Endothelial cell of umbilical vein (primary cell): ENCODE measurements around the gene FKBP8. TPM values are rescaled to one million over a fixed set of nuclear protein-coding genes. Genes with fewer than 3 reads are reported as not detected.
A peak's percentile ranks its signal among the peaks of the same experiment; 100 is the strongest.

ENCODE experiments used
- BruUV-seq: library from RNA; stranded (reverse); fragments of 400-500 nt; replicated peaks from 2 replicates; lab custom pipeline; 2021; lab: Mats Ljungman, UMichigan
- CTCF ChIA-PET: fragments of 300-600, 350-600 bp; sonication (Branson Sonifier 250); formaldehyde crosslinking; loops from one replicate; lab custom pipeline; 2021; ENCODE audit warnings: antibody characterized with exemption, inconsistent platforms; lab: Charles Lee
- POLR2A ChIA-PET: fragments of 300-600, 350-600 bp; sonication (Branson Sonifier 250); formaldehyde crosslinking; loops from one replicate; lab custom pipeline; 2021; ENCODE audit warnings: antibody characterized with exemption, inconsistent platforms; lab: Charles Lee
- DNase-seq: peaks from one replicate; pipeline ENCODE4 v3.0.0-alpha.2; 2011; ENCODE audit warnings: low read depth, low spot score
- FAIRE-seq: peaks from 2 replicates; lab custom pipeline; 2011; peaks lifted over from hg19 to GRCh38; lab: Jason Lieb, UNC
- H2AFZ ChIP-seq: 2 replicates; pipeline ENCODE4 v1.6.0; 2012; ENCODE audit warnings: low read depth, low read length, control low read depth, inconsistent platforms
- H3K27ac ChIP-seq: 2 replicates; pipeline ENCODE4 v1.5.1; 2011; ENCODE audit warnings: low read depth, mild to moderate bottlenecking, control low read depth, low read length, moderate library complexity; ENCODE audit not compliant: insufficient read depth
- H3K27me3 ChIP-seq, 2 experiments: 2 replicates each; pipeline versions ENCODE4 v1.6.0 to v1.6.1; 2011; ENCODE audit warnings: low read length in 2 of 2, mixed read lengths in 1 of 2; ENCODE audit not compliant: control insufficient read depth in 2 of 2, insufficient read depth in 2 of 2
- H3K36me3 ChIP-seq, 2 experiments: 2 replicates in 1 of 2; 3 replicates in 1 of 2; pipeline ENCODE4 v1.5.1; 2011; ENCODE audit warnings: low read length in 2 of 2, mild to moderate bottlenecking in 1 of 2, moderate library complexity in 1 of 2; ENCODE audit not compliant: control insufficient read depth in 2 of 2, insufficient read depth in 2 of 2; ENCODE audit errors: extremely low read depth in 1 of 2
- H3K4me1 ChIP-seq: 3 replicates; pipeline ENCODE4 v1.5.1; 2011; ENCODE audit warnings: mild to moderate bottlenecking, low read length; ENCODE audit not compliant: control insufficient read depth, insufficient read depth; ENCODE audit errors: extremely low read depth
- H3K4me2 ChIP-seq: 2 replicates; pipeline ENCODE4 v1.6.1; 2011; ENCODE audit warnings: low read length, control low read depth, mixed read lengths; ENCODE audit not compliant: insufficient read depth
- H3K4me3 ChIP-seq, 3 experiments: fragments of 200-600 bp in 1 of 3; sonication (generic), shearing (Covaris generic) in 1 of 3; replicated peaks in 1 of 3; 2 replicates each; pipeline ENCODE4 v1.5.1; 2011 to 2016; ENCODE audit warnings: control low read depth in 3 of 3, low read length in 3 of 3, mild to moderate bottlenecking in 2 of 3, inconsistent platforms in 1 of 3, low read depth in 1 of 3, moderate library complexity in 1 of 3; ENCODE audit not compliant: insufficient read depth in 1 of 3
- H3K79me2 ChIP-seq: 2 replicates; pipeline ENCODE4 v1.6.0; 2012; ENCODE audit warnings: low read length, inconsistent platforms; ENCODE audit not compliant: control insufficient read depth, insufficient read depth
- H3K9ac ChIP-seq: replicated peaks from 2 replicates; pipeline ENCODE3; 2011; ENCODE audit warnings: low read length, control low read depth; ENCODE audit not compliant: insufficient read depth; ENCODE audit errors: extremely low read depth
- H3K9me1 ChIP-seq: replicated peaks from 3 replicates; pipeline ENCODE4 v1.6.0; 2011; ENCODE audit warnings: mild to moderate bottlenecking, low read length; ENCODE audit not compliant: control insufficient read depth, insufficient read depth; ENCODE audit errors: extremely low read depth
- H3K9me3 ChIP-seq: replicated peaks from 2 replicates; pipeline ENCODE4 v1.5.1; 2012; ENCODE audit warnings: low read length, inconsistent platforms; ENCODE audit not compliant: control insufficient read depth, insufficient read depth
- H4K20me1 ChIP-seq: replicated peaks from 2 replicates; pipeline ENCODE3; 2011; ENCODE audit warnings: mild to moderate bottlenecking, low read length; ENCODE audit not compliant: control insufficient read depth, insufficient read depth; ENCODE audit errors: extremely low read depth
- CTCF ChIP-seq, 2 donors: IDR thresholded peaks; 1 replicate in 1 of 2; 2 replicates in 1 of 2; pipeline ENCODE4 v1.5.1; 2011; ENCODE audit warnings: low read length in 2 of 2, mild to moderate bottlenecking in 2 of 2, moderate library complexity in 2 of 2, control low read depth in 1 of 2, inconsistent platforms in 1 of 2, low read depth in 1 of 2; ENCODE audit not compliant: insufficient read depth in 1 of 2; ENCODE audit errors: extremely low read depth in 1 of 2
- EZH2 ChIP-seq: IDR thresholded peaks from 2 replicates; pipeline ENCODE4 v1.6.1; 2012; ENCODE audit warnings: borderline replicate concordance, low read depth, mild to moderate bottlenecking, moderate library complexity, low read length, inconsistent platforms; ENCODE audit not compliant: severe bottlenecking
- FOS ChIP-seq: IDR thresholded peaks from 2 replicates; pipeline ENCODE4 v1.6.1; 2011; ENCODE audit warnings: mild to moderate bottlenecking, low read length, moderate library complexity, borderline replicate concordance; ENCODE audit not compliant: insufficient read depth
- GATA2 ChIP-seq: IDR thresholded peaks from 2 replicates; pipeline ENCODE4 v1.7.0; 2011; ENCODE audit warnings: low read depth, mild to moderate bottlenecking, moderate library complexity, mixed read lengths, low read length; ENCODE audit not compliant: insufficient read length, insufficient read depth
- JUN ChIP-seq: IDR thresholded peaks from 2 replicates; pipeline ENCODE4 v1.6.1; 2011; ENCODE audit warnings: borderline replicate concordance, low read depth; ENCODE audit not compliant: insufficient read length, insufficient read depth
- MAX ChIP-seq: IDR thresholded peaks from 2 replicates; pipeline ENCODE4 v1.6.1; 2011; ENCODE audit not compliant: insufficient read depth, insufficient read length
- MYC ChIP-seq: IDR thresholded peaks from one replicate; pipeline ENCODE4 v1.6.1; 2011; ENCODE audit warnings: mild to moderate bottlenecking, low read depth, low read length
- POLR2A ChIP-seq: IDR thresholded peaks from 2 replicates; pipeline ENCODE4 v1.6.1; 2012; ENCODE audit warnings: low read depth, mild to moderate bottlenecking, control low read depth, low read length
- POLR2AphosphoS5 ChIP-seq: IDR thresholded peaks from 2 replicates; pipeline ENCODE4 v1.6.1; 2012; ENCODE audit warnings: low read depth, mild to moderate bottlenecking, control low read depth, low read length, moderate library complexity; ENCODE audit not compliant: insufficient read depth
- dilution Hi-C: fragments of 300-500 bp; cut with MboI; formaldehyde crosslinking; loops from one replicate; pipeline ENCODE4 v1.15.0; 2019; ENCODE audit warnings: low sequenced_read_pairs; ENCODE audit not compliant: extremely low pct_ligation_motif_present
- intact Hi-C: fragments of 100-400 bp; cut with micrococcal nuclease; formaldehyde crosslinking; loops from one replicate; pipeline ENCODE4 v1.10.0; 2022
- polyA plus RNA-seq, 4 experiments: library from polyadenylated mRNA; depleted of rRNA in 3 of 4; stranded (reverse) in 3 of 4; unstranded in 1 of 4; fragments of >200 nt; gene quantifications; 2 replicates each; pipeline versions ENCODE4 v1.2.1 to v1.2.3, GENCODE V29; 2011 to 2012; ENCODE audit warnings: missing spikeins in 1 of 4
- total RNA-seq: library from RNA; stranded (reverse); gene quantifications from 2 replicates; pipeline ENCODE4 v1.2.3, GENCODE V29; 2021

The FKBP8 gene
- total and polyA plus RNA-seq, 2 donors (not counting 3 experiments of a cell fraction or from before 2014, with no cell fraction given) = 150 to 173 TPM

GRCh38 chr19:18562086-18562485 is 18.7 kb upstream of the FKBP8 start:
- BruUV-seq = no TSS peak

More at GRCh38 chr19:18562086-18562485, 18.7 kb upstream of the FKBP8 start:
- Histone ChIP-seq H3K27me3 (no peaks in the 10 kb centered on the region), H3K27ac (peak overlapping the region; percentile 91), H3K79me2 (peaks cover 28% of the 10 kb centered on the region), H2AFZ (no peak overlapping the region), H3K9ac (peak overlapping the region; percentile 37), H3K4me1 (peaks cover 30% of the 10 kb centered on the region), H3K4me3 (no peak overlapping the region), H3K4me2 (no peak overlapping the region), H3K9me3 (no peaks in the 10 kb centered on the region), H4K20me1 (no peaks in the 10 kb centered on the region), H3K36me3 (peaks cover 7 to 14% of the 10 kb centered on the region in 2 experiments), H3K9me1 (no peaks in the 10 kb centered on the region)
- CTCF ChIA-PET = interaction anchor here (1.2 to 1.3 kb wide), 2 partner anchors 18 to 92 kb away, joined by 3 read pairs; no protein-coding TSS in a partner anchor
- TF ChIP-seq MAX (no peak), MYC (no peak), POLR2A (no peak), EZH2 (no peak), JUN (peak; percentile 24), POLR2AphosphoS5 (peak; percentile 71), FOS (no peak), CTCF (IDR thresholded peaks at IDR 0.05; ENCODE audit: extremely low read depth in 1 of 2, insufficient read depth in 1 of 2, low read depth in 1 of 2, low read length in 2 of 2) (no peak), GATA2 (no peak)
- DNase-seq (peak; percentile 91), FAIRE-seq (peak; percentile 92)
- POLR2A ChIA-PET = no interaction called here
- dilution Hi-C loops = no loop called here
- intact Hi-C loops = loop anchor here (1.0 kb wide), 1 partner anchor 9 kb away; the partner anchor contains the start of gene UBA52
